Smooth muscle cell of the brain vasculature (primary cell): ENCODE results near the gene LIN37.
"Not testable (repeated sequence)": the region's sequence is repeated elsewhere in the genome, so short reads cannot be mapped to it uniquely, and the experiment has no call there.

Experiments
- DNase-seq: peaks from one replicate; pipeline ENCODE4 v3.0.0-alpha.2; 2012; ENCODE audit warnings: low read depth, low spot score

Gene LIN37

DNA sequence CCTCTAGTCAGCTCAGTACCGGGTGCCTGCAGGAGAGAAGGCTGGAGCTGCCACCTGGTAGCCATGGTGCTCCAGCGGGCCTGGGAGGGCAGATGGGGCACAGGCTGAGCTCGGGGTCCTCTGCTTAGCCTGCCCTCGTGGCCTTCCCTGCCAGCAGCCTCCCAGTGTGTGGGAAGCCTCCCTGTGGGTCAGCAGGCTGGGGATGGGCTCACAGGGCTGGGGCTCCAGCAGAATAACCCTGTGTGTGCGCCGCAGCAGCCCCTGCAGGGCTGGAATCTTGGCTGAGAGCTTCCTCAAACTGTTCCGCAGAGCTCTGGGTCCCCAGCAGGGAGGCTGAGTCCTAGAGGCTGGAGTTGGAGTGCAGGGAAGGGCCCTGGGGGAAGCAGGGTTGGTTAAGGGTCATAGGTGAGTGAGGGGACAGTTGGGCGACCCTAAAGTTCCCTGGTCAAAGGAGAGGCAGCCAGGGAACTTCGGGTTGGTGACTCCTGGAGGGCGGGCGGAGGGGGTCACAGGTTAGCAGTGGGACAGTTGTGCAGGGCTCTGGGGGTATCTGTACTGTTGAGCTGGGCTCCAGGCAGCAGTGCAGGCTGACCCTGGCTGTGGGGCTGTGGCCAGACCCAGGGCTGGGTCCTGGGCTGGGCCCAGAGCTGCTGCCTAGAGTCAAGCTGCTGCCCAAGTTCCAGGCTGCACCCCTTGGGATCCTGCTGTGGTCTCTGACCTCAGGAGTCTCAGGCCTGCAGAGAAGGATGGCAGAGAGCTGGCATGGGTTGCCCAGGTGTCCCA, 41.0 kb downstream of the LIN37 start:
- DNase-seq: no peak

- no peak for DNase-seq
These were observed 41.9 kb downstream of the LIN37 start for GRCh38 chr19:35789978-35790944.

DNA sequence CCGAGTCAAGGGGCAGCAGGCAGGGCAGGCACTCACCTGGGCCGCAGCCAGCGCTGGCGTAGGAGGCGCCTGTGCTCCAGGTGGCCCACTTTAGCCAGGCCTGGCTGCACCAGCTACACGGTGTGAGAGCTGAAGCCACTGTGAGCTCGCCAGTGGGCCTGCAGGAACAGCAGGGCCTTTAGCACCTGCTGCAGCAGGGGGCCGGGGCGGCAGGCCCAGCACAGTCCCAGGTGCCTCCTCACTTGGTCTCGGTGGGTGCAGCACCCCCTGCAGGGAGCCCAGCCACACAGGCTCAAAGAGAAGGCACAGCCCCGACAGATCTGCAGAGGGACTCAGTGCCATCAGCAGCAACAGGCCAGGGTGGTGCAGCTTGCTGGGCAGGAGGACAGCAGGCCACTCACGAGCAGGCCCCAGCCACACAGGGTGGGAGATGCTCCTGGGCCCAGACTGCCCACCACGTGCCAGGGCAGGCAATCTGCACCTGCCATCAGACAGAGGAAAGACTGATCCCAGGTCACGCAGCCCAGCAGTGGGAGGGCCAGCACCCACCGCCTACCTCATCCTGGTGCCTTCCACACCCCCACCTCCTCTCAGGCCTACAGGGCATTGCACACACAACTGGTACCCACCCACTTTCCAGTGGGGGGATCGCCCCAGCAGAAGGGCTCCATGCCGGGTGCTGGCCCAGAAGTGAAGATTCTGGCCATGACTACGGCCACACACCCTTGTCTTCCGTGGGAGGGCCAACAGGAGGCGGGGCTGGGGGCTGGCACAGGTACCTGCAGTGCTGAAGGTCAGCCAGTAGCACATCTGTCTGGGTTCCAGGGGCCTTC, 42.8 kb downstream of the LIN37 start:
- DNase-seq: no peak

- DNase-seq: no peak
These were observed 43.5 kb downstream of the LIN37 start for GRCh38 chr19:35791814-35792279.

DNA sequence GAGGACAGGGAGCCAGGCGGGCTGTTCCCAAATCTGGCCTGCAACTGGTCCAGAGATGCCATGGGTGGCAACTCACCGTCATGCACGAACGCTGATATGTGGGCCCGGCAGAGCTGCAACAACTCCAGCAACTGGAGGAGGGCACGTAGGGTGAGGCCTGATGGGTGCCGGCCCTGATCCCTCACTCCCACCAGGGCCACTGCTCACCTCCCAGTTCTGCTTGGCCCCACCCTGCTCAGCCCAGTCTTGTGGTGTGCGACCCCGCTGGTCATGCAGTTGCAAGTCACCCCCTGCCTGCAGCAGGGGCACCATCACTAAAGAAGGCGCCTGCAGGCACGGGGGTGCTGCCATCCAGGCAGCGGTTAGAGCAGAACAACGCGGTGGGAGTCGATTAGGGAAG, 43.9 kb downstream of the LIN37 start:
- no peak for DNase-seq

- DNase-seq: no peak
These were observed 44.5 kb downstream of the LIN37 start for GRCh38 chr19:35792888-35793287.

DNA sequence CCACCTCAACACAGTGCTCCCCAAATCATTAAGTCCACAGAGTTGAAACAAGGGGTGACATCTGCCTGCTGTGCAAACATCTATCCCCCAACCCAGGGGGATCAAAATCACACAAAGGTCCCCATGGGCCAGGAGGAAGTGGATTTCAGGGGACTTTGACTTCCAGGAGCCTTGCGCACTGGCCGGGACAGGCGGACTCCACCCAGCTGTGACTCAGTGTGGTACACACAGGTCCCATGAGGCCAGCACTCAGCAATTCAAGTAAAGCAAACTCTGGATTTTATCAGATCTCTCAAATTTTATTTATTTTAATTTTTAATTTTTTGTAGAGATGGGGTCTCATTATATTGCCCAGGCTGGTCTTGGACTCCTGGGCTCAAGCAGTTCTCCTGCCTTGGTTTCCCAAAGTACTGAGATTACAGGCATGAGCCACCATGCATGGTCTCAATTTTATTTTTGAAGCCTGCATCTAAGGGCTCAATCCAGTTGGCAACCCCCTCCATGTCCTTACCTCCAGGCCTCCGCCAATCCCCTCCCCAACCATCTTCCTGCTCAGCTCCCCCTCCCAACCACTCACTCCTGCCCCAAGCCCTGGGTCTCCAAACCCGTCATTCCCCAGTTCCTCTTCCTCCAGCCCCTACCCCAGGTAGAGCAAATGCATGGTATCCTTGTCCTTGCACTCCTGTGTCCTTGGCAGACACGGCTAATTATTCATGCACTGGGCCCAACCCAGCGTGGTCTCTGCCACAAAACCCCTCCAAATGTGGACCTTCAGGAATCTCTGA, 45.2 kb downstream of the LIN37 start:
- no peak for DNase-seq

DNA sequence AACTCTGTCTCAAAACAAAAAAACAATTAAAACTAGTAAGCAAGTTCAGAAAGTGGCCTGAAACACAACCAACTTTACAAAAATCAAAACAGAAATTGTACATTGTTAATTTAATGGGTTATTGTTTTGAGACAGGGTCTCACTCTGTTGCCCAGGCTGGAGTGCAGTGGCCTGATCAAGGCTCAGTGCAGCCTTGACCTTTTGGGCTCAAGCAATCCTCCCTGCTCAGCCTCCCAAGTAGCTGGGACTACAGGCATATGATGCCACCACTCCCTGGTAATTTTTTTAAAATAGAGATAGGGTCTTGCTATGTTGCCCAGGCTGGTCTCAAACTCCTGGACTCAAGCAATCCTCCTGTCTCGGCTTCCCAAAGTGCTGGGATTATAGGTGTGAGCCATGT, 47.2 kb downstream of the LIN37 start:
- not testable (repeated sequence) for DNase-seq

DNA sequence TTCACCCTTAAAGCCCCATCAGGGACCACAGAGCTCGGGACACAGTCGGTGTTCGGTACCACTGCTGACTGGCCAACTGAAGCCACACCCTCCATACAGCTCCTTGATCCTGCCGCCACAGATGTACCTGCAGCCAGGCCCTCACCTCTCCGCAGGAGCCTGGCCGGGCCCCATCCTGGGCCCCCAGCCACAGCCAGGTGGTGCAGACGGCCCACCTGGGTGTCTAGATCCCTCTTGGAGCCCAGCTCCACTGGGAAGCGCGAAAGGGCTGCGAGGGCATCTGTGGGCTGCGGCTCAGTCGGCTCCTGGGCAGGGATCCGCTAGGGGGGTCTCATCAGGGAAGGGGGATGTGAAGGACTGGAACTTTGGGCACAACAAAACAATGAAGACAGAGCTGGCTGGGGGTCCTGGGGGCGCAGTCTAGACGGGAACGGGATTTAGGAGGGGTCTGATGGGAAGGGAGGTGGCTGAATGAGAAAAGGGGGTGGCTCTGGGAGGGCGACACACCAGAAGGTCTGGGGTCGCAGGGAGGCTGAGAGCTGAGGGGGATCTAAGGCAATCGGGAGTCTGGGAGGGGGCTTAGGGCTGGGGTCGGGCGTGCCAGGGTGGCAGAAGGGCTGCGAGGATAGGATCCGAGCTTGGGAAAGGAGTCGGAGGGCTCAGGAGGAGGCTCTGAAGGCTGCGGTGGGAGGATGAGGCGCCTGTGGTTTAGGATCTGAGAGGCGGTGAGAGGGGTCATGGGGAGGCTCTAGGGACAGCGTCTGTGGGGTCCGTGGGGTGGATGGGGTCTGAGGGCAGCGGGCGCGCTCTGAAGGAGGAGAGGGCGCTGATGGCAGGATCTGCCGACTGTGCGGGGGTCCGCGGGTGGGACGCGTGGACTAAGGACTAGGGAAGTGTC, 48.5 kb downstream of the LIN37 start:
- DNase-seq: no peak

DNA sequence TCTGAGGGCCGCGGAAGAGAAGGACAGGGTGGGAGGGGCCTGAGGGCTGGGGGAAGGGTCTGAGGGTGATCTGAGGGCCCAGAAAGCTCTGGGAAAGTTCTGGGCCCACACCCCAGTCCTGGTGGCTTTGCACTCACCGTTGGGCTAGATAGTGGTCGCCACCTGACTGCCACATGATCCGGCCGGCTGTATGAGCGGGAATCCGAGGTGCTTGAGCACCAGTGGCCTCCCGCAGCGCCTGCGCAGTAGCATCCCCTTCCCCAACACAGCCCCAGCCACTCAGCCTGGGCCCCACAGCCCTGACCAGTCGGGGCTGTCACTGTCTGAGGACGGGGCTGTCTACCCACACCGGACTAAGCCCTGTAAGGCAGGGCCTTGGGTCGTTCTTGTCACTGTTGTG, 49.3 kb downstream of the LIN37 start:
- DNase-seq: no peak

- DNase-seq: no peak
These were observed 53.5 kb downstream of the LIN37 start for GRCh38 chr19:35801828-35802227.
